ENCODE data around the gene ACTA1. TPM values are rescaled to one million over a fixed set of nuclear protein-coding genes. Genes with fewer than 3 reads are reported as not detected.

The ACTA1 gene
- total and polyA plus RNA-seq, 2 donors (not counting 1 experiment from before 2014, with no cell fraction given), result 0.21 TPM; not detected in 1

DNA sequence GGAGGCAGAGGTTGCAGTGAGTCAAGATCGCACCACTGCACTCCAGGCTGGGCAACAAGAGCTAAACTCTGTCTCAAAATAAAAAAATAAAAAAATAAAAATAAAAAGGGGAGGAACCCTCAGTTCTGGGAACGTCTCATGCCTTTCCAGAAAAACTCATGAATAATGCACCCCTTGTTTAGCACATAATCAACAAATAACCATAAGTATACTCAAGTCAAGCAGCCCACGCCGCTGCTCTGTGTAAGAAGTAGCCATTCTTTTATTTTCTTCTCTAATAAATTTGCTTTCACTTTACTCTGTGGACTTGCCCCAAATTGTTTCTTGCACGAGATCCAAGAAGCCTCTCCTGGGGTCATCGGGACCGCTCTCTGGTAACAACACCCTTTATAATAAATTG is 14.5 kb upstream of the ACTA1 start:
- TF ChIP-seq, protein P1, sequence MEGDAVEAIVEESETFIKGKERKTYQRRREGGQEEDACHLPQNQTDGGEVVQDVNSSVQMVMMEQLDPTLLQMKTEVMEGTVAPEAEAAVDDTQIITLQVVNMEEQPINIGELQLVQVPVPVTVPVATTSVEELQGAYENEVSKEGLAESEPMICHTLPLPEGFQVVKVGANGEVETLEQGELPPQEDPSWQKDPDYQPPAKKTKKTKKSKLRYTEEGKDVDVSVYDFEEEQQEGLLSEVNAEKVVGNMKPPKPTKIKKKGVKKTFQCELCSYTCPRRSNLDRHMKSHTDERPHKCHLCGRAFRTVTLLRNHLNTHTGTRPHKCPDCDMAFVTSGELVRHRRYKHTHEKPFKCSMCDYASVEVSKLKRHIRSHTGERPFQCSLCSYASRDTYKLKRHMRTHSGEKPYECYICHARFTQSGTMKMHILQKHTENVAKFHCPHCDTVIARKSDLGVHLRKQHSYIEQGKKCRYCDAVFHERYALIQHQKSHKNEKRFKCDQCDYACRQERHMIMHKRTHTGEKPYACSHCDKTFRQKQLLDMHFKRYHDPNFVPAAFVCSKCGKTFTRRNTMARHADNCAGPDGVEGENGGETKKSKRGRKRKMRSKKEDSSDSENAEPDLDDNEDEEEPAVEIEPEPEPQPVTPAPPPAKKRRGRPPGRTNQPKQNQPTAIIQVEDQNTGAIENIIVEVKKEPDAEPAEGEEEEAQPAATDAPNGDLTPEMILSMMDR (IDR thresholded peaks at IDR 0.05), result no peak
- TF ChIP-seq EZH2 (IDR thresholded peaks at IDR 0.05; ENCODE audit: borderline replicate concordance, insufficient read depth, low read depth, low read length, poor library complexity, severe bottlenecking), result no peak
- H3K4me3 ChIP-seq (ENCODE audit: control extremely low read depth in 1 of 5, extremely low read depth in 1 of 5, insufficient read depth in 1 of 5, low read depth in 2 of 5, low read length in 4 of 5), result no peak overlapping the region
- Mint-ChIP-seq H3K9me3 (ENCODE audit: insufficient read depth) (no peaks in the 10 kb centered on the region), H3K27ac (no peak overlapping the region), H3K4me3 (no peak overlapping the region), H3K27me3 (no peaks in the 10 kb centered on the region), H3K4me1 (no peaks in the 10 kb centered on the region)
- H3K9me3 ChIP-seq (ENCODE audit: control extremely low read depth in 1 of 3, control insufficient read depth in 2 of 3, insufficient read depth in 1 of 3, low read length in 2 of 3), result no peaks in the 10 kb centered on the region
- POLR2A ChIA-PET, result no interaction called here
- CTCF ChIA-PET, result no interaction called here
- no peaks in the 10 kb centered on the region for H3K79me2 ChIP-seq (ENCODE audit: control insufficient read depth, insufficient read depth, low read length)
- intact Hi-C loops (cut with micrococcal nuclease), result no loop called here
- DNase-seq, result no peak
- no peak overlapping the region for H3K4me2 ChIP-seq (replicated peaks; ENCODE audit: low read depth, low read length, poor library complexity, severe bottlenecking)
- no peaks in the 10 kb centered on the region for H4K20me1 ChIP-seq (ENCODE audit: control insufficient read depth, insufficient read depth, low read length, poor library complexity, severe bottlenecking)
- no peak overlapping the region for H3K9ac ChIP-seq (ENCODE audit: low read length)
- H3K27me3 ChIP-seq (replicated peaks in 1 of 4; ENCODE audit: control extremely low read depth in 1 of 4, control insufficient read depth in 3 of 4, insufficient read depth in 4 of 4, low read length in 3 of 4), result no peaks in the 10 kb centered on the region
- WGBS (ENCODE audit: insufficient coverage), result no CpG with 5 or more reads among the region's 7 CpGs
- no peak overlapping the region for H3K27ac ChIP-seq (ENCODE audit: low read length in 2 of 2)
- ATAC-seq (ENCODE audit: low read depth), result no peak
- H3K36me3 ChIP-seq (replicated peaks in 1 of 2; ENCODE audit: control extremely low read depth in 1 of 2, control insufficient read depth in 1 of 2, extremely low read depth in 1 of 2, insufficient read depth in 2 of 2, low read length in 1 of 2), result peaks cover 8 to 34% of the 10 kb centered on the region in 2 experiments
- no peak overlapping the region for H2AFZ ChIP-seq (ENCODE audit: insufficient read depth, low read depth, low read length, poor library complexity, severe bottlenecking)
- no peaks in the 10 kb centered on the region for H3K4me1 ChIP-seq (ENCODE audit: control insufficient read depth in 2 of 2, insufficient read depth in 2 of 2, low read length in 2 of 2)

DNA sequence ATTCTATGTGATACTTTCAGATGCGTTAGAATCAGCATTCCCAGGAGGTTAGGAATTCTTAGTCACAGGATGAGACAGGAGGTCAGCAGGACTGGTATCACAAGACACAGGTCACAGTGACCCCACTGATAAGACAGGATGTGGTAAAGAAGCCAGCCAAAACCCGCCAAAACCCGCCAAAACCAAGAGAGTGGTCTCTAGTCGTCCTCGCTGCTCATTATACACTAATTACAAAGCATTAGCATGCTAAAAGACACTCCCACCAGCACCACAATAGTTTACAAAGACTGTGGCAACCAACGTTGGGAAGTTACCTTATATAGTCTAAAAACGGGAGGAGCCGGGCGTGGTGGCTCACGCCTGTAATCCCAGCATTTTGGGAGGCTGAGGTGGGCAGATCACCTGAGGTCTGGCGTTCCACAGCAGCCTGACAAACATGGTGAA is 13.9 kb upstream of the ACTA1 start:
- Mint-ChIP-seq H3K27me3 (no peaks in the 10 kb centered on the region), H3K27ac (no peak overlapping the region), H3K4me1 (no peaks in the 10 kb centered on the region), H3K9me3 (ENCODE audit: insufficient read depth) (no peaks in the 10 kb centered on the region), H3K4me3 (no peak overlapping the region)
- no peak for DNase-seq
- no peaks in the 10 kb centered on the region for H3K79me2 ChIP-seq (ENCODE audit: control insufficient read depth, insufficient read depth, low read length)
- no peak overlapping the region for H3K4me2 ChIP-seq (replicated peaks; ENCODE audit: low read depth, low read length, poor library complexity, severe bottlenecking)
- no peak for ATAC-seq (ENCODE audit: low read depth)
- peaks cover 8 to 37% of the 10 kb centered on the region in 2 experiments for H3K36me3 ChIP-seq (replicated peaks in 1 of 2; ENCODE audit: control extremely low read depth in 1 of 2, control insufficient read depth in 1 of 2, extremely low read depth in 1 of 2, insufficient read depth in 2 of 2, low read length in 1 of 2)
- 97% methylated on average over 7 of the region's 11 CpGs for WGBS (ENCODE audit: insufficient coverage)
- H3K4me1 ChIP-seq (ENCODE audit: control insufficient read depth in 2 of 2, insufficient read depth in 2 of 2, low read length in 2 of 2), result no peaks in the 10 kb centered on the region
- no peak overlapping the region for H3K27ac ChIP-seq (ENCODE audit: low read length in 2 of 2)
- no peak overlapping the region for H3K4me3 ChIP-seq (ENCODE audit: control extremely low read depth in 1 of 5, extremely low read depth in 1 of 5, insufficient read depth in 1 of 5, low read depth in 2 of 5, low read length in 4 of 5)
- TF ChIP-seq, protein P1 (IDR thresholded peaks at IDR 0.05), result no peak
- TF ChIP-seq EZH2 (IDR thresholded peaks at IDR 0.05; ENCODE audit: borderline replicate concordance, insufficient read depth, low read depth, low read length, poor library complexity, severe bottlenecking), result no peak
- no peaks in the 10 kb centered on the region for H4K20me1 ChIP-seq (ENCODE audit: control insufficient read depth, insufficient read depth, low read length, poor library complexity, severe bottlenecking)
- H3K9ac ChIP-seq (ENCODE audit: low read length), result no peak overlapping the region
- H3K27me3 ChIP-seq (replicated peaks in 1 of 4; ENCODE audit: control extremely low read depth in 1 of 4, control insufficient read depth in 3 of 4, insufficient read depth in 4 of 4, low read length in 3 of 4), result no peaks in the 10 kb centered on the region
- CTCF ChIA-PET, result no interaction called here
- intact Hi-C loops (cut with micrococcal nuclease), result no loop called here
- POLR2A ChIA-PET, result no interaction called here
- no peaks in the 10 kb centered on the region for H3K9me3 ChIP-seq (ENCODE audit: control extremely low read depth in 1 of 3, control insufficient read depth in 2 of 3, insufficient read depth in 1 of 3, low read length in 2 of 3)
- H2AFZ ChIP-seq (ENCODE audit: insufficient read depth, low read depth, low read length, poor library complexity, severe bottlenecking), result no peak overlapping the region

All from B cell (primary cell).